ENCODE data around the gene ADD1.

The ADD1 gene

GRCh38 chr4:2888886-2889285 lies 45.2 kb downstream of the ADD1 start:
- H3K36me3 ChIP-seq (ENCODE audit: control insufficient read depth, insufficient read depth, low read length): peaks cover 23% of the 10 kb centered on the region
- H3K4me1 ChIP-seq (ENCODE audit: control insufficient read depth, insufficient read depth, low read length, poor library complexity, severe bottlenecking): no peaks in the 10 kb centered on the region
- no peaks in the 10 kb centered on the region for H3K9me3 ChIP-seq (ENCODE audit: control insufficient read depth, low read length)
- DNase-seq: no peak
- H3K4me3 ChIP-seq (ENCODE audit: insufficient read depth, low read depth, low read length, poor library complexity, severe bottlenecking): no peak overlapping the region
- no peak overlapping the region for H3K27ac ChIP-seq (ENCODE audit: insufficient read depth, low read length, poor library complexity, severe bottlenecking)
- no peaks in the 10 kb centered on the region for H3K27me3 ChIP-seq (replicated peaks; ENCODE audit: control insufficient read depth, insufficient read depth, low read length, poor library complexity, severe bottlenecking)

DNA sequence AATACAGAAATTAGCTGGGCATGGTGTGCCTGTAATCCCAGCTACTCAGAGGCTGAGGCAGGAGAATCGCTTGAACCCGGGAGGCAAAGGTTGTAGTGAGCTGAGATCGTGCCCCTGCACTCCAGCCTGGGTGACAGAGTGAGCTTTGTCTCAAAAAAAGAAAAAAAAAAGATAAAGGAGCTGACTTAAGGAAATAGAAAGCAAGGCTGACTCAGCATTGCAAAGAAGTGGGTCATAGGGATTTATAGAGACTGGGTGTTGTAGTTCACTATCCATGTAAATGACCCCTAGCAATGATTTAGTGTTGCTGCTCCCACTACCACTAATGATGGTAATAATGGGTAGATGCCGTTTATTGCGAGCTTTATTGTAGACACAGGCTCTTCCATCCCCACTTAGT lies 47.6 kb downstream of the ADD1 start:
- no peak overlapping the region for H3K27ac ChIP-seq (ENCODE audit: insufficient read depth, low read length, poor library complexity, severe bottlenecking)
- peaks cover 22% of the 10 kb centered on the region for H3K36me3 ChIP-seq (ENCODE audit: control insufficient read depth, insufficient read depth, low read length)
- H3K9me3 ChIP-seq (ENCODE audit: control insufficient read depth, low read length): no peaks in the 10 kb centered on the region
- DNase-seq: no peak
- no peak overlapping the region for H3K4me3 ChIP-seq (ENCODE audit: insufficient read depth, low read depth, low read length, poor library complexity, severe bottlenecking)
- H3K4me1 ChIP-seq (ENCODE audit: control insufficient read depth, insufficient read depth, low read length, poor library complexity, severe bottlenecking): no peaks in the 10 kb centered on the region
- no peaks in the 10 kb centered on the region for H3K27me3 ChIP-seq (replicated peaks; ENCODE audit: control insufficient read depth, insufficient read depth, low read length, poor library complexity, severe bottlenecking)

DNA sequence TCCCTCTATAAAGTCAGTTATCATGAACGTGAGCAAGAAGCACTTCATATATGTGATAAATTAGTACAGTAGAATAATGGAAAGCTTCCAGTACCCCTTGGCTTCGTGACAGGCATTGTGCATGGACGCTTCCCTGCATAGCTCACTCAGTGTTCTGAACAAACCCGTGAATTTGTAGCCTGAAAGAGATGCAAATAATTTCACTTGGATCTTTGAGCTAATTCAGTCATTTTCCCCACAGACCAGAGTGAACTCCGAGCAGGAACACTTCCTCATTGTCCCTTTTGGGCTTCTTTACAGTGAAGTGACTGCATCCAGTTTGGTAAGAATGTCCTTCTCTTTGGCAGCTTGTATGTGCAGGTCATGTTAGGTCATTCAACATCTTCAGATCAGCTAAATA lies 50.1 kb downstream of the ADD1 start:
- Histone ChIP-seq H3K27ac (ENCODE audit: insufficient read depth, low read length, poor library complexity, severe bottlenecking) (no peak overlapping the region), H3K27me3 (replicated peaks; ENCODE audit: control insufficient read depth, insufficient read depth, low read length, poor library complexity, severe bottlenecking) (no peaks in the 10 kb centered on the region), H3K9me3 (ENCODE audit: control insufficient read depth, low read length) (no peaks in the 10 kb centered on the region), H3K36me3 (ENCODE audit: control insufficient read depth, insufficient read depth, low read length) (peaks cover 35% of the 10 kb centered on the region), H3K4me3 (ENCODE audit: insufficient read depth, low read depth, low read length, poor library complexity, severe bottlenecking) (no peak overlapping the region), H3K4me1 (ENCODE audit: control insufficient read depth, insufficient read depth, low read length, poor library complexity, severe bottlenecking) (no peaks in the 10 kb centered on the region)
- DNase-seq: no peak

DNA sequence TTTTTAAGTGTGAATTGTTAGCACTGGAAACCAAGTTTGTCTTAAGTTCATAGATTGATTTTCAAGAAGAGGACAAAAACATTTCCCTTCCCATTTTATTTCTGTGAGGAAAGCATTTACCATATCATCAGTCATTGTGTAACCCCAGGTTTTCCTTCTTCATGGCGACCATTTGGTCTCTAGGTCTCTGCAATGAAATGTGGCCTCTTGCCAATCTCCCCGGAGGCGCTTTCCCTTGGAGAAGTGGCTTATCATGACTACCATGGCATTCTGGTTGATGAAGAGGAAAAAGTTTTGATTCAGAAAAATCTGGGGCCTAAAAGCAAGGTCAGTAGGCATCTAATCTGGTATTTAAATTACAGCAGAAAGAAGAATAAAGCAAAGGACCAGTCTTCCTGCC lies 54.4 kb downstream of the ADD1 start:
- H3K36me3 ChIP-seq (ENCODE audit: control insufficient read depth, insufficient read depth, low read length): peaks cover 61% of the 10 kb centered on the region

DNA sequence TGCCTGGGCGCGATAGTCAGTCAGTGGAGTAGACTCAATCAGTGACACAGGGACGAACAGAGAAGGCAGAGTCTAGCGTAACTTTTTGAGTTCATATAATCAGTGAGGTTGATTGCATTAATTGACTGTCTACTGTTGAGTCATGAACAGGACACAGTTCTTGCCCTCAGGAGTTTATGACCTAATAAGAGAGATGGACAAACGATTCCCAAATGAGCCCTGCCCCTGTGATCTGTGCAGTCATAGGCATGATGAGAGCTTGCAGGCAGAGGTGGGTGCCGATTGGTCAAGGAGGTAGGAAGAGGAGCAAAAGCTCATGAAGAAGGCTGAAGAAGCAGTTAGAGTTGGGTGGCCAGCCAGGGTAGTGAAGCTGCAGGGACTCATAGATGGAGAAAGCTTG lies 57.1 kb downstream of the ADD1 start:
- no peaks in the 10 kb centered on the region for H3K4me1 ChIP-seq (ENCODE audit: control insufficient read depth, insufficient read depth, low read length, poor library complexity, severe bottlenecking)
- H3K9me3 ChIP-seq (ENCODE audit: control insufficient read depth, low read length): no peaks in the 10 kb centered on the region
- DNase-seq: no peak
- H3K27me3 ChIP-seq (replicated peaks; ENCODE audit: control insufficient read depth, insufficient read depth, low read length, poor library complexity, severe bottlenecking): no peaks in the 10 kb centered on the region
- no peak overlapping the region for H3K27ac ChIP-seq (ENCODE audit: insufficient read depth, low read length, poor library complexity, severe bottlenecking)
- no peak overlapping the region for H3K4me3 ChIP-seq (ENCODE audit: insufficient read depth, low read depth, low read length, poor library complexity, severe bottlenecking)
- peaks cover 80% of the 10 kb centered on the region for H3K36me3 ChIP-seq (ENCODE audit: control insufficient read depth, insufficient read depth, low read length)

More for the DNA sequence above, 54.4 kb downstream of the ADD1 start:
- Histone ChIP-seq H3K4me1 (ENCODE audit: control insufficient read depth, insufficient read depth, low read length, poor library complexity, severe bottlenecking) (no peaks in the 10 kb centered on the region), H3K27me3 (replicated peaks; ENCODE audit: control insufficient read depth, insufficient read depth, low read length, poor library complexity, severe bottlenecking) (no peaks in the 10 kb centered on the region), H3K4me3 (ENCODE audit: insufficient read depth, low read depth, low read length, poor library complexity, severe bottlenecking) (no peak overlapping the region), H3K27ac (ENCODE audit: insufficient read depth, low read length, poor library complexity, severe bottlenecking) (no peak overlapping the region), H3K9me3 (ENCODE audit: control insufficient read depth, low read length) (no peaks in the 10 kb centered on the region)
- no peak for DNase-seq

- no peaks in the 10 kb centered on the region for H3K9me3 ChIP-seq (ENCODE audit: control insufficient read depth, low read length)
- H3K27me3 ChIP-seq (replicated peaks; ENCODE audit: control insufficient read depth, insufficient read depth, low read length, poor library complexity, severe bottlenecking): no peaks in the 10 kb centered on the region
- H3K36me3 ChIP-seq (ENCODE audit: control insufficient read depth, insufficient read depth, low read length): peaks cover 79% of the 10 kb centered on the region
- H3K27ac ChIP-seq (ENCODE audit: insufficient read depth, low read length, poor library complexity, severe bottlenecking): no peak overlapping the region
- DNase-seq: no peak
- H3K4me1 ChIP-seq (ENCODE audit: control insufficient read depth, insufficient read depth, low read length, poor library complexity, severe bottlenecking): peaks cover 4% of the 10 kb centered on the region
- H3K4me3 ChIP-seq (ENCODE audit: insufficient read depth, low read depth, low read length, poor library complexity, severe bottlenecking): no peak overlapping the region
Observed at GRCh38 chr4:2901186-2901585, 57.5 kb downstream of the ADD1 start.

DNA sequence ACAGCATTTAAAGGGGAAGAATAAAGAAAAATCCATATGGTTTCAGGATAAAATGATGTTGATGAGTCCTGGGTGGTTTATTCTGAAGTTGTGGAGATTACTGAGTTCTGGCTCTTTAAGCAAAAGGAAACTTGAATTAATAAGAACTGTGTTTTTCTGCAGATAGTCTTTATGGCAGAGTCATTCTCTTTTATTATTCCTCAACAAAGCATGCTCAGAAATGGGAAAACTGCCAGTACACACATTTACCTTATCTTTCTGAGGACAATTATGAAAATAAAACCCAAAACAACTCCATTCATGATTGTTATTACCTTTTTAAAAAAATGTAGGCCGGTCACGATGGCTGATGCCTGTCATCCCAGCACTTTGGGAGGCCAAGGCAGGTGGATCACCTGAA lies 58.5 kb downstream of the ADD1 start:
- peaks cover 9% of the 10 kb centered on the region for H3K4me1 ChIP-seq (ENCODE audit: control insufficient read depth, insufficient read depth, low read length, poor library complexity, severe bottlenecking)
- no peak for DNase-seq
- H3K27ac ChIP-seq (ENCODE audit: insufficient read depth, low read length, poor library complexity, severe bottlenecking): no peak overlapping the region
- H3K36me3 ChIP-seq (ENCODE audit: control insufficient read depth, insufficient read depth, low read length): peaks cover 76% of the 10 kb centered on the region
- H3K27me3 ChIP-seq (replicated peaks; ENCODE audit: control insufficient read depth, insufficient read depth, low read length, poor library complexity, severe bottlenecking): no peaks in the 10 kb centered on the region
- H3K9me3 ChIP-seq (ENCODE audit: control insufficient read depth, low read length): no peaks in the 10 kb centered on the region
- no peak overlapping the region for H3K4me3 ChIP-seq (ENCODE audit: insufficient read depth, low read depth, low read length, poor library complexity, severe bottlenecking)

DNA sequence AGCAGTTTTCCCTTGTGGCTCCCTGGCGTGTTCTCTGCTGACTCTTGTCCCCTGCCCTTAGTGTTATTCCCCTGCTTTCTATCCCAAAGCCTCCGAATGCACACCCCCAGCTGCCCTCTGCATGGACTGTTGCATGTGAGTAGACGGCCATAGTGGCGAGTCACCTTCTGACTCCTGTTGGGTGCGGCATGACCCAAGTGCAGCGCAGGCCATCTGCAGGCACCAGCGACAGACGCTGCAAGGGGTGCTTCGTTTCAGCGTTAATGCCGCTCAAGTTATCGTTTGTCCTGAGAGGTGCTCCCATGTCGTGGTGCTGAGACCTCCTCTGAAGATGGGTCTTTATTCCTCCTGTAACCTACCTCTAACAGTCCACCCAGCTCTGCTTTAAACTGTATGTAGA lies 61.9 kb downstream of the ADD1 start:
- H3K36me3 ChIP-seq (ENCODE audit: control insufficient read depth, insufficient read depth, low read length): peaks cover 77% of the 10 kb centered on the region
- no peaks in the 10 kb centered on the region for H3K9me3 ChIP-seq (ENCODE audit: control insufficient read depth, low read length)
- DNase-seq: no peak
- no peak overlapping the region for H3K27ac ChIP-seq (ENCODE audit: insufficient read depth, low read length, poor library complexity, severe bottlenecking)
- no peak overlapping the region for H3K4me3 ChIP-seq (ENCODE audit: insufficient read depth, low read depth, low read length, poor library complexity, severe bottlenecking)
- H3K27me3 ChIP-seq (replicated peaks; ENCODE audit: control insufficient read depth, insufficient read depth, low read length, poor library complexity, severe bottlenecking): no peaks in the 10 kb centered on the region
- peaks cover 9% of the 10 kb centered on the region for H3K4me1 ChIP-seq (ENCODE audit: control insufficient read depth, insufficient read depth, low read length, poor library complexity, severe bottlenecking)

DNA sequence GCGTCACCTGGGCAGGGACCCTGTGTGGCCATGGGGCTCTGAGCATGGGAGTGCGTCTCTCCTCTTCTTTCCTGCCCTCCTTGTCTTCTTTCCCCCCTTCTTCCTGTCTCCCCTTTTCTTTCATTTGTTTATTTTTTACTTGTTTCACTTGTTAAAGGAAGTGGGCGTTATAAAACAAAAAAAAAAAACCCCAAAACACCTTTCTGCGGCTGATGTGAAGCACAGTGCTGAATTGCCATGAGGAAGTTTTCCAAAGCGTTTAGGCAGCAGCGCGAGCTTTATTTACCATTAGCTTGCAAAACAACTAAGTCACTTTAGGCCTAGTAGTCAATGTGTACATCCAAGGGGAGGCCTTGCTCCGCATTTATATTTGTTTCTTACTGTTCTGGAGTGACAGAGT lies 62.6 kb downstream of the ADD1 start:
- Histone ChIP-seq H3K4me3 (ENCODE audit: insufficient read depth, low read depth, low read length, poor library complexity, severe bottlenecking) (no peak overlapping the region), H3K27ac (ENCODE audit: insufficient read depth, low read length, poor library complexity, severe bottlenecking) (peak overlapping the region; percentile 30), H3K4me1 (ENCODE audit: control insufficient read depth, insufficient read depth, low read length, poor library complexity, severe bottlenecking) (peaks cover 9% of the 10 kb centered on the region), H3K27me3 (replicated peaks; ENCODE audit: control insufficient read depth, insufficient read depth, low read length, poor library complexity, severe bottlenecking) (no peaks in the 10 kb centered on the region), H3K36me3 (ENCODE audit: control insufficient read depth, insufficient read depth, low read length) (peaks cover 74% of the 10 kb centered on the region), H3K9me3 (ENCODE audit: control insufficient read depth, low read length) (no peaks in the 10 kb centered on the region)
- DNase-seq: no peak

- no peak for DNase-seq
Observed at GRCh38 chr4:2907226-2907625, 63.6 kb downstream of the ADD1 start.

More at GRCh38 chr4:2907226-2907625, 63.6 kb downstream of the ADD1 start:
- Histone ChIP-seq H3K36me3 (ENCODE audit: control insufficient read depth, insufficient read depth, low read length) (peaks cover 72% of the 10 kb centered on the region), H3K27ac (ENCODE audit: insufficient read depth, low read length, poor library complexity, severe bottlenecking) (no peak overlapping the region), H3K27me3 (replicated peaks; ENCODE audit: control insufficient read depth, insufficient read depth, low read length, poor library complexity, severe bottlenecking) (no peaks in the 10 kb centered on the region), H3K4me3 (ENCODE audit: insufficient read depth, low read depth, low read length, poor library complexity, severe bottlenecking) (no peak overlapping the region), H3K4me1 (ENCODE audit: control insufficient read depth, insufficient read depth, low read length, poor library complexity, severe bottlenecking) (peaks cover 9% of the 10 kb centered on the region), H3K9me3 (ENCODE audit: control insufficient read depth, low read length) (no peaks in the 10 kb centered on the region)

Data from effector memory CD4-positive, alpha-beta T cell (primary cell).